CD8-positive, alpha-beta memory T cell (primary cell): ENCODE results near the gene RREB1. TPM values are rescaled to one million over a fixed set of nuclear protein-coding genes. Genes with fewer than 3 reads are reported as not detected.
"Not testable (repeated sequence)": the region's sequence is repeated elsewhere in the genome, so short reads cannot be mapped to it uniquely, and the experiment has no call there.

Experiments used
- CTCF ChIA-PET: fragments of 350-600 bp; sonication (Branson Sonifier 250); formaldehyde crosslinking; loops from one replicate; lab custom pipeline; 2021; ENCODE audit warnings: antibody characterized with exemption; lab: Charles Lee
- POLR2A ChIA-PET: fragments of 350-600 bp; sonication (Branson Sonifier 250); formaldehyde crosslinking; loops from one replicate; lab custom pipeline; 2021; ENCODE audit warnings: antibody characterized with exemption; lab: Charles Lee
- DNase-seq, 5 donors: peaks; one replicate each; pipeline versions ENCODE4 v3.0.0 to v3.0.0-alpha.2; 2020 to 2022; ENCODE audit warnings: mixed read lengths in 1 of 5
- H3K27ac ChIP-seq: one replicate; pipeline ENCODE4 v1.7.0; 2013; ENCODE audit warnings: low read depth, mild to moderate bottlenecking, low read length, moderate library complexity
- H3K27me3 ChIP-seq: 2 replicates; pipeline ENCODE4 v1.7.0; 2013; ENCODE audit warnings: low read length, mild to moderate bottlenecking; ENCODE audit not compliant: insufficient read depth, poor library complexity, severe bottlenecking
- H3K36me3 ChIP-seq: 2 replicates; pipeline ENCODE4 v1.7.0; 2013; ENCODE audit warnings: mild to moderate bottlenecking, low read length, moderate library complexity; ENCODE audit not compliant: insufficient read depth
- H3K4me1 ChIP-seq: 2 replicates; pipeline ENCODE4 v1.7.0; 2013; ENCODE audit warnings: mild to moderate bottlenecking, low read length, moderate library complexity; ENCODE audit not compliant: insufficient read depth
- H3K4me3 ChIP-seq: 2 replicates; pipeline ENCODE4 v1.7.0; 2013; ENCODE audit warnings: mild to moderate bottlenecking, low read length
- H3K9me3 ChIP-seq: 2 replicates; pipeline ENCODE4 v1.7.0; 2013; ENCODE audit warnings: mild to moderate bottlenecking, low read length
- H3K27ac Mint-ChIP-seq, 8 donors: one replicate each; pipeline ENCODE4 v1.8.0; 2020 to 2021; ENCODE audit warnings: mixed read lengths in 8 of 8, mild to moderate bottlenecking in 6 of 8, inconsistent platforms in 3 of 8, moderate library complexity in 3 of 8
- H3K27me3 Mint-ChIP-seq, 2 donors: one replicate each; pipeline ENCODE4 v1.8.0; 2020 to 2021; ENCODE audit warnings: mixed read lengths in 2 of 2, mild to moderate bottlenecking in 1 of 2, moderate library complexity in 1 of 2
- H3K36me3 Mint-ChIP-seq, 3 donors: one replicate each; pipeline ENCODE4 v1.8.0; 2020 to 2021; ENCODE audit warnings: mixed read lengths in 3 of 3, inconsistent platforms in 1 of 3, mild to moderate bottlenecking in 1 of 3
- H3K4me1 Mint-ChIP-seq, 3 donors: one replicate each; pipeline ENCODE4 v1.8.0; 2020 to 2021; ENCODE audit warnings: mixed read lengths in 3 of 3, inconsistent platforms in 1 of 3, mild to moderate bottlenecking in 1 of 3
- H3K4me3 Mint-ChIP-seq, 7 donors: one replicate each; pipeline ENCODE4 v1.8.0; 2020 to 2021; ENCODE audit warnings: mixed read lengths in 7 of 7, mild to moderate bottlenecking in 6 of 7, moderate library complexity in 4 of 7, inconsistent platforms in 2 of 7
- H3K9me3 Mint-ChIP-seq, 5 donors: one replicate each; pipeline ENCODE4 v1.8.0; 2020 to 2022; ENCODE audit warnings: mixed read lengths in 5 of 5, mild to moderate bottlenecking in 3 of 5, moderate library complexity in 2 of 5, inconsistent platforms in 1 of 5
- polyA plus RNA-seq: library from polyadenylated mRNA; unstranded; fragments of 300-500 nt; fragmentation: Illumina TruSeq; gene quantifications from one replicate; pipeline ENCODE4 v1.2.3, GENCODE V29; 2021
- total RNA-seq, 2 experiments: library from RNA; stranded (reverse); gene quantifications; one replicate each; pipeline ENCODE4 v1.2.3, GENCODE V29; 2021

Gene RREB1
- total and polyA plus RNA-seq, 3 experiments from 2014 or later = 8.5 to 18.7 (median 17.7) TPM

DNA sequence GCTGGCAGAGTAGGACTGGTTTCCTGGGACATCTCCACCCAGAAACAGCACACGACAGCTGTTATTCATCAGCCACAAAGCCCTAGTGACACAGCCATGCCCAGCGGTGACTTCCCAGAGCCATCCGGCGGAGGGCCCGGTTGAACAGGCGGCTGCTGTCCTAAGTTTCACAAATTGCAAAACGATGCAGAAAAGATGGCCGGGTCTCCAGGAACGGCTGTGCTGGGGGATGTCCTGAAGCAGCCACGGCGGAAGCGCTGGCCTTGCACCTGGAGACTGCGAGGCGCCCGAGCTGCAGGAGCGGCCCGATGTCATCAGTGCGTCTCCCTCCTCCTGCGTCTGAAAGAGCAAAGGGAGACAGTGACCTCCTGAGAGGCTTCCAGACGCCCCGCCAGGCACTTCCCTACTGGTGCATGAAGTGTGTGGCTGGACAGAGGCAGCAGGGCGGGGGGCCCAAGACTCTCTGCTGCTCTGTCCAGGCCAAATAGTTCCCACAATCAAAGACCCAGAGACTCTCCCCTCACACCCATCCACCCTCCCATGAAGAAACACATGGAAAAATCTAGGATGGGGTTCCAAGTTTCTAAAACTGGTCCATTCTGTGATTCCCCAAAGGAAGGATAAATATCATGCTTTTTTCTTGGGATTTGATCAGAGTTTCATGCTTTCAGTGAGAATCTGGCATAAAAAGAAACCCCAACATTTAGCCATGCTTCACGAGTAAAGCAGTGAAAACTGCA, 161.2 kb downstream of the RREB1 start:
- no peak overlapping the region for H3K4me3 Mint-ChIP-seq
- Histone ChIP-seq H3K4me1 (no peaks in the 10 kb centered on the region), H3K27me3 (no peaks in the 10 kb centered on the region), H3K9me3 (no peaks in the 10 kb centered on the region), H3K36me3 (no peaks in the 10 kb centered on the region), H3K4me3 (no peak overlapping the region), H3K27ac (no peak overlapping the region)
- DNase-seq = no peak
- peaks cover 0 to 3% (median 2%) of the 10 kb centered on the region in 5 donors for H3K9me3 Mint-ChIP-seq
- H3K27ac Mint-ChIP-seq = no peak overlapping the region
- POLR2A ChIA-PET = no interaction called here
- H3K4me1 Mint-ChIP-seq = no peaks in the 10 kb centered on the region
- H3K36me3 Mint-ChIP-seq = peaks cover 0 to 16% (median 2%) of the 10 kb centered on the region in 3 donors
- peaks cover 9 to 12% of the 10 kb centered on the region in 2 donors for H3K27me3 Mint-ChIP-seq
- CTCF ChIA-PET = interaction anchor here (1.2 kb wide), 1 partner anchor 26 kb away, joined by 3 read pairs; no protein-coding TSS in a partner anchor

DNA sequence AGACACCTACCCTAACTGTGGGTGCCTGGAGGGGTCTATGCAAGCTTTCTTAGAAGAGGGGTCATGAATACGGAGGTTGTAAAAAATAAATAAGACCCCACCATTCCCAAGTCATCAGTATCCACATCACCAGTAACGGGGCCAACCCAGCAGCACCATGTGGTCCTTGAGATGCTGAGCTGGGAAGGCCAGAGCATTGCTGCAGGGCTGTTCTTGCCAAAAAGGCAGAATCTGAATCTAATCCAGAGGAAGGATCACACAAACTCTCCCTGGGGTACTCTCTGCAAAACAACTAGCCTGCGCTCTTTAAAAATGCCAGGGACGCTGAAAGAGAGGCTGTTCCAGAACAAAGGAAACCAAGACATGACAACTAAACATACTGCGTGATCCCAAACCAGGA, 162.1 kb downstream of the RREB1 start:
- Mint-ChIP-seq H3K27ac (no peak overlapping the region), H3K4me3 (no peak overlapping the region), H3K9me3 (peaks cover 0 to 3% (median 2%) of the 10 kb centered on the region in 5 donors), H3K27me3 (peaks cover 9% of the 10 kb centered on the region in 2 donors), H3K4me1 (no peaks in the 10 kb centered on the region), H3K36me3 (peaks cover 0 to 16% (median 2%) of the 10 kb centered on the region in 3 donors)
- POLR2A ChIA-PET = no interaction called here
- no peaks in the 10 kb centered on the region for H3K4me1 ChIP-seq
- CTCF ChIA-PET = no interaction called here
- no peaks in the 10 kb centered on the region for H3K36me3 ChIP-seq
- H3K27me3 ChIP-seq = no peaks in the 10 kb centered on the region
- no peak overlapping the region for H3K4me3 ChIP-seq
- no peaks in the 10 kb centered on the region for H3K9me3 ChIP-seq
- no peak for DNase-seq
- no peak overlapping the region for H3K27ac ChIP-seq

DNA sequence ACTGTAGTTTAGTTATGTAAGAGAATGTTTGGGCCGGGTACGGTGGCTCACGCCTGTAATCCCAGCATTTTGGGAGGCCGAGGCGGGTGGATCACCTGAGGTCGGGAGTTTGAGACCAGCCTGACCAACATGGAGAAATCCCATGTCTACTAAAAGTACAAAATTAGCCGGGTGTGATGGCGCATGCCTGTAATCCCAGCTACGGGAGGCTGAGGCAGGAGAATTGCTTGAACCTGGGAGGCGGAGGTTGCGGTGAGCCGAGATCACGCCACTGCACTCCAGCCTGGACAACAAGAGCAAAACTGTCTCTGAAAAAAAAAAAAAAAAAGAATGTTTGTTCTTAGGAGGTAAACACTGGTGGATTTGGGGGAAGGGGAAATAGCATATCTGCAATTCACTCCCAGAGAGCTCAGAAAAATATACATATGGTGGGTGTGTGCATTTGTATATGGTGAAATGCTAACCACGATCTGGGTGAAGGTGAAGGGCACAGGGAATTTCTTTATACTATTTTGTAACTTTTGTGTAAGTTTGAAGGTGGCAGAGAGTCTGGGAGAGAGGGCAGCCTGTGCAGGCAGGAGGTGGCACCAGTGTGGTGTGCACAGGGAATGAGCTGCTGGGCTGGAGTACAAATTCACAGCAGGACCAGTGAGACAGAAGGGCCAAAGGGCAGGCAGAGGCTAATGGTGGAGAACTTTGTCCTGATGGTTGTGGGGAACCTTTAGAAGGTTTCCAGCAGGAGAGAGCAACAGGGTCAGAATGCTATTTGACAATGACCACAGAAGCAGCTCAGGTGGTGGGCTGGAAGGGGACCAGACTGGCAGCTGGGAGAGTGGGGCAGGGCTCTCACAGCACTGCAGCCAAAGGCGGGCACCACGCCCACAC, 162.8 kb downstream of the RREB1 start:
- ChIA-PET CTCF (no interaction called here), POLR2A (no interaction called here)
- Mint-ChIP-seq H3K4me3 (no peak overlapping the region), H3K27me3 (peaks cover 9% of the 10 kb centered on the region in 2 donors), H3K4me1 (peaks cover under 1% of the 10 kb centered on the region in 3 donors), H3K36me3 (peaks cover 0 to 16% (median 2%) of the 10 kb centered on the region in 3 donors), H3K27ac (no peak overlapping the region), H3K9me3 (peaks cover 0 to 3% (median 2%) of the 10 kb centered on the region in 5 donors)
- no peaks in the 10 kb centered on the region for H3K9me3 ChIP-seq
- no peaks in the 10 kb centered on the region for H3K4me1 ChIP-seq
- no peak overlapping the region for H3K4me3 ChIP-seq
- DNase-seq = no peak
- H3K27ac ChIP-seq = no peak overlapping the region
- H3K27me3 ChIP-seq = no peaks in the 10 kb centered on the region
- no peaks in the 10 kb centered on the region for H3K36me3 ChIP-seq

DNA sequence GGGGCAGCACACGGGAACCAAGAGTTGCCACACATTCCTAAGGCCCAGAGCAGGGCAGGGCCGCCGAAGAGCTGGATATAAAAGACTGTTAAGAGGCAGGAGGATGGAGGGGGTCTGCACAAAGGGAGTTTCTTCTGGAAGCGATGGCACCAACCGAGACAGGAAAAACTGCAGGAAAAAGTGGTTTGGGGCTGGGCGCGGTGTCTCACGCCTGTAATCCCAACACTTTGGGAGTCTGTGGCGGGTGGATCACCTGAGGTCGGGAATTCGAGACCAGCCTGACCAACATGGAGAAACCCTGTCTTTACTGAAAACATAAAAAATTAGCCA, 163.4 kb downstream of the RREB1 start:
- peaks cover 3 to 6% of the 10 kb centered on the region in 2 donors for H3K27me3 Mint-ChIP-seq
- CTCF ChIA-PET = no interaction called here
- no peak for DNase-seq
- no peaks in the 10 kb centered on the region for H3K9me3 ChIP-seq
- no peak overlapping the region for H3K4me3 Mint-ChIP-seq
- H3K4me1 ChIP-seq = no peaks in the 10 kb centered on the region
- H3K4me1 Mint-ChIP-seq = peaks cover 5 to 7% (median 7%) of the 10 kb centered on the region in 3 donors
- peak overlapping the region in 1 of 8 donors; percentile 78 for H3K27ac Mint-ChIP-seq
- no peaks in the 10 kb centered on the region for H3K27me3 ChIP-seq
- H3K36me3 Mint-ChIP-seq = peaks cover 0 to 10% (median 2%) of the 10 kb centered on the region in 3 donors
- H3K36me3 ChIP-seq = no peaks in the 10 kb centered on the region
- POLR2A ChIA-PET = no interaction called here
- peaks cover 0 to 3% (median 0%) of the 10 kb centered on the region in 5 donors for H3K9me3 Mint-ChIP-seq
- H3K27ac ChIP-seq = no peak overlapping the region
- no peak overlapping the region for H3K4me3 ChIP-seq

DNA sequence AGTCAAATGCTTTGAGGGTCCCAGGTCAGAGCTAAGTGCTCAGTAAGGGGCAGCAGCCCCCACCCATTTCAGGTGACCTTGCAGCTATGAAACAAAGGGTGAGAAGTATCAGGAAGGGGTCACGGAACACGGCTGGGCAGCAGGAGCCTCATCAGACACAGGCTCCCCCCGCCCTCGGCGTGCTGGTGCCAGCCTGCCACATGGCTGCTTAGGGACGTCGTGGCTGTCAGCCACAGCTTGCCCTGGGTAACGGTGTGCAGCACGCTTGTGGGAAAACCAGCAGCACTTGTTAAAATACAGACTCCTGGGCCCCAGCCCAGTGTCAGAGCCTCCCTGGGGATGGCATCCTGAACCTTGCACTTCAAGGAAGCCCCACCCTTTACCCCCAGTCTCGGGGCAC, 165.9 kb downstream of the RREB1 start:
- Mint-ChIP-seq H3K36me3 (no peaks in the 10 kb centered on the region), H3K4me3 (no peak overlapping the region), H3K27ac (no peak overlapping the region), H3K9me3 (no peaks in the 10 kb centered on the region), H3K27me3 (peaks cover 0 to 3% of the 10 kb centered on the region in 2 donors), H3K4me1 (peaks cover 5 to 7% (median 7%) of the 10 kb centered on the region in 3 donors)
- H3K4me1 ChIP-seq = no peaks in the 10 kb centered on the region
- H3K27me3 ChIP-seq = no peaks in the 10 kb centered on the region
- H3K27ac ChIP-seq = no peak overlapping the region
- DNase-seq = no peak
- ChIA-PET POLR2A (no interaction called here), CTCF (interaction anchor here (5.6 kb wide), 1 partner anchor 342 kb away, joined by 63 read pairs; no protein-coding TSS in a partner anchor)
- H3K36me3 ChIP-seq = no peaks in the 10 kb centered on the region
- no peak overlapping the region for H3K4me3 ChIP-seq
- H3K9me3 ChIP-seq = no peaks in the 10 kb centered on the region

DNA sequence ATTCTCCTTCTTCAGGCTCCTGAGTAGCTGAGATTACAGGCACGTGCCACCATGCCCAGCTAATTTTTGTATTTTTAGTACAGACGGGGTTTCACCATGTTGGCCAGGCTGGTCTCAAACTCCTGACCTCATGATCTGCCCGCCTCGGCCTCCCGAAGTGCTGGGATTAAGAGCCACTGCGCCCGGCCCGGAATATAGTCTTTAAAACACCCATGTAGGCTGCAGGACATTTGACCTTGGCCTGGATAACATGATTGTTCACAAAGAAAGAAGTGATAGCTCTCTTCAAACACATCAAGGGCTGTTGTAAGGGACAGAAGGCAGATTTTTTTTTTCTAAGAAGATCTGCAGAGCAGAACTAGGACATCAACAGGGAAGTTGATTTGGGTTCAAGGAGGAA, 166.8 kb downstream of the RREB1 start:
- H3K27ac Mint-ChIP-seq, H3K4me3 ChIP-seq, H3K4me1 ChIP-seq, H3K27me3 Mint-ChIP-seq, H3K27ac ChIP-seq, H3K4me3 Mint-ChIP-seq, POLR2A ChIA-PET, H3K36me3 Mint-ChIP-seq, DNase-seq, H3K9me3 ChIP-seq, H3K36me3 ChIP-seq, H3K4me1 Mint-ChIP-seq, H3K27me3 ChIP-seq, H3K9me3 Mint-ChIP-seq: not testable (repeated sequence)
- CTCF ChIA-PET = interaction anchor here (1.0 to 5.6 kb wide), 10 partner anchors 10 to 342 kb away, joined by 3 to 63 read pairs (median 6); partner anchors contain the start of genes CAGE1 and RIOK1

DNA sequence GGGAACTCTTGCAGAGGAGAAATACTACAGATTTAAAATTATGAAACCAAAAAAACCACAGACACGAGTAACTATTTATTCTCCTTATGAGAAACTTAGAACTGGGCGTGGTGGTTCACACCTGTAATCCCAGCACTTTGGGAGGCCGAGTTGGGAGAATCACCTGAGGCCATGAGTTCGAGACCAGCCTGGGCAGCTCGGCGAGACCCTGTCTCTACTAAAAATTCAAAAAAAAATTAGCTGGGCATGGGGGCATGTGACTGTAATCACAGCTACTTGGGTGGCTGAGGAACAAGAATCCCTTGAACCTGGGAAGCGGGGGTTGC, 168.4 kb downstream of the RREB1 start:
- CTCF ChIA-PET = interaction anchor here (1.1 to 5.6 kb wide), 14 partner anchors 10 to 943 kb away, joined by 3 to 63 read pairs (median 6); partner anchors contain the start of gene SNRNP48
- no peak overlapping the region for H3K4me3 ChIP-seq
- Mint-ChIP-seq H3K27ac (peak overlapping the region in 1 of 8 donors; percentile 65), H3K27me3 (no peaks in the 10 kb centered on the region), H3K36me3 (no peaks in the 10 kb centered on the region), H3K4me1 (peaks cover 6 to 8% (median 7%) of the 10 kb centered on the region in 3 donors), H3K4me3 (no peak overlapping the region), H3K9me3 (no peaks in the 10 kb centered on the region)
- no peaks in the 10 kb centered on the region for H3K27me3 ChIP-seq
- POLR2A ChIA-PET = no interaction called here
- no peak for DNase-seq
- no peaks in the 10 kb centered on the region for H3K4me1 ChIP-seq
- no peaks in the 10 kb centered on the region for H3K36me3 ChIP-seq
- H3K27ac ChIP-seq = no peak overlapping the region
- no peaks in the 10 kb centered on the region for H3K9me3 ChIP-seq
